ENCODE data around the gene TGFBR3.

The TGFBR3 gene

DNA sequence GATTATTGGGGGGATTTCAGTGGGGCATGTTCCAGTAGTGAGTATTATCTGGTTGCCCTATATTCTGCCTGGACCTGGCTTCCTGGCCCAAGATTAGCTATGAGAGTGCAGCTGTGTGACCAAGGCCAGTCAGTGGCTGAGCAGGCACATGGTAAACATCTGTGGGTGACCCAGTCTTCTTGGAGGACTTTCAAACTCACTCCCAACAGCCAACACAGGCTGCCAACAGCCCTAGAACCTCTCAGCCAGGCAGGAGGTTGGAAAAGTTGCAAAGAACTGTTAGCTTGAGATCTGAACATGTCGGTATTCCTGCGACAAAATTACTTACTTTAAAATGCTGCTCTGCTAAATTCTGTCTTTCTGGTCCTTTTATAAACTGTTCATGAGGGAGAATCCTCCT lies 192.4 kb downstream of the TGFBR3 start:
- H3K4me3 ChIP-seq (ENCODE audit: low read depth, low read length, poor library complexity, severe bottlenecking) = no peak overlapping the region
- H3K27ac ChIP-seq (ENCODE audit: low read depth, low read length, poor library complexity, severe bottlenecking) = no peak overlapping the region
- no peaks in the 10 kb centered on the region for H3K4me1 ChIP-seq (ENCODE audit: insufficient read depth, low read length, severe bottlenecking)
- no peak overlapping the region for H3K4me2 ChIP-seq (ENCODE audit: low read length)
- no peak for TF ChIP-seq EZH2 (IDR thresholded peaks at IDR 0.05; ENCODE audit: borderline replicate concordance, low read length)
- TF ChIP-seq, protein P1, sequence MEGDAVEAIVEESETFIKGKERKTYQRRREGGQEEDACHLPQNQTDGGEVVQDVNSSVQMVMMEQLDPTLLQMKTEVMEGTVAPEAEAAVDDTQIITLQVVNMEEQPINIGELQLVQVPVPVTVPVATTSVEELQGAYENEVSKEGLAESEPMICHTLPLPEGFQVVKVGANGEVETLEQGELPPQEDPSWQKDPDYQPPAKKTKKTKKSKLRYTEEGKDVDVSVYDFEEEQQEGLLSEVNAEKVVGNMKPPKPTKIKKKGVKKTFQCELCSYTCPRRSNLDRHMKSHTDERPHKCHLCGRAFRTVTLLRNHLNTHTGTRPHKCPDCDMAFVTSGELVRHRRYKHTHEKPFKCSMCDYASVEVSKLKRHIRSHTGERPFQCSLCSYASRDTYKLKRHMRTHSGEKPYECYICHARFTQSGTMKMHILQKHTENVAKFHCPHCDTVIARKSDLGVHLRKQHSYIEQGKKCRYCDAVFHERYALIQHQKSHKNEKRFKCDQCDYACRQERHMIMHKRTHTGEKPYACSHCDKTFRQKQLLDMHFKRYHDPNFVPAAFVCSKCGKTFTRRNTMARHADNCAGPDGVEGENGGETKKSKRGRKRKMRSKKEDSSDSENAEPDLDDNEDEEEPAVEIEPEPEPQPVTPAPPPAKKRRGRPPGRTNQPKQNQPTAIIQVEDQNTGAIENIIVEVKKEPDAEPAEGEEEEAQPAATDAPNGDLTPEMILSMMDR (IDR thresholded peaks at IDR 0.05; ENCODE audit: low read length) = no peak
- H3K9ac ChIP-seq (ENCODE audit: low read length) = no peak overlapping the region
- H3K9me3 ChIP-seq (ENCODE audit: low read length) = no peaks in the 10 kb centered on the region
- H2AFZ ChIP-seq (ENCODE audit: low read length) = no peak overlapping the region
- H3K36me3 ChIP-seq (ENCODE audit: insufficient read depth, low read length) = no peaks in the 10 kb centered on the region
- no peaks in the 10 kb centered on the region for H3K27me3 ChIP-seq (ENCODE audit: insufficient read depth, low read length)
- no peaks in the 10 kb centered on the region for H4K20me1 ChIP-seq (ENCODE audit: insufficient read depth, low read length)
- no peaks in the 10 kb centered on the region for H3K79me2 ChIP-seq (ENCODE audit: insufficient read depth, low read length)
- no peaks in the 10 kb centered on the region for H3K9me2 ChIP-seq (ENCODE audit: low read depth, low read length)
- no peaks in the 10 kb centered on the region for H3F3A ChIP-seq (ENCODE audit: insufficient read depth, low read length)

DNA sequence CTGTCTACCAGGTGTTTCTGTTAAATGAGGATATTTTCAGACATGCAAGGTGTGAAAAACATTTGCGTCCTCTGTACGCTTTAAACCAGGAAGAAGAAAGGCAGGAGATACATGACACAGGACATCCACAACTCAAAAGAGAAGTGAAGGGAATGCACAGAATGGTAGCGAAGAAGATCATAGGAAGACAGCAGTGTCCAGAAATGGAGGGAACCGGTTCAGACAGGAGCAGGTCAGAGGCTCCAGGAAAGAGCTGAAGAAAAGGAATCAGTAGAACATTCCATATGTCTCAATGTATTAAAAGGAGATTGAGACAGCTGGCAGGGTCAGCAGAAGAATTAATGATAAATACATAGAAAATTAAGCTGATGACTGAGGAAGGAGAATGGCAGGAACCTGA lies 194.4 kb downstream of the TGFBR3 start:
- Histone ChIP-seq H3K27ac (ENCODE audit: low read depth, low read length, poor library complexity, severe bottlenecking) (no peak overlapping the region), H3K27me3 (ENCODE audit: insufficient read depth, low read length) (no peaks in the 10 kb centered on the region), H3F3A (ENCODE audit: insufficient read depth, low read length) (no peaks in the 10 kb centered on the region), H3K9ac (ENCODE audit: low read length) (no peak overlapping the region), H3K9me2 (ENCODE audit: low read depth, low read length) (no peaks in the 10 kb centered on the region), H3K9me3 (ENCODE audit: low read length) (no peaks in the 10 kb centered on the region), H3K4me3 (ENCODE audit: low read depth, low read length, poor library complexity, severe bottlenecking) (no peak overlapping the region), H2AFZ (ENCODE audit: low read length) (no peak overlapping the region), H3K4me1 (ENCODE audit: insufficient read depth, low read length, severe bottlenecking) (no peaks in the 10 kb centered on the region), H3K4me2 (ENCODE audit: low read length) (no peak overlapping the region), H3K79me2 (ENCODE audit: insufficient read depth, low read length) (no peaks in the 10 kb centered on the region), H4K20me1 (ENCODE audit: insufficient read depth, low read length) (no peaks in the 10 kb centered on the region), H3K36me3 (ENCODE audit: insufficient read depth, low read length) (no peaks in the 10 kb centered on the region)
- no peak for TF ChIP-seq EZH2 (IDR thresholded peaks at IDR 0.05; ENCODE audit: borderline replicate concordance, low read length)
- TF ChIP-seq, protein P1 (IDR thresholded peaks at IDR 0.05; ENCODE audit: low read length) = no peak

DNA sequence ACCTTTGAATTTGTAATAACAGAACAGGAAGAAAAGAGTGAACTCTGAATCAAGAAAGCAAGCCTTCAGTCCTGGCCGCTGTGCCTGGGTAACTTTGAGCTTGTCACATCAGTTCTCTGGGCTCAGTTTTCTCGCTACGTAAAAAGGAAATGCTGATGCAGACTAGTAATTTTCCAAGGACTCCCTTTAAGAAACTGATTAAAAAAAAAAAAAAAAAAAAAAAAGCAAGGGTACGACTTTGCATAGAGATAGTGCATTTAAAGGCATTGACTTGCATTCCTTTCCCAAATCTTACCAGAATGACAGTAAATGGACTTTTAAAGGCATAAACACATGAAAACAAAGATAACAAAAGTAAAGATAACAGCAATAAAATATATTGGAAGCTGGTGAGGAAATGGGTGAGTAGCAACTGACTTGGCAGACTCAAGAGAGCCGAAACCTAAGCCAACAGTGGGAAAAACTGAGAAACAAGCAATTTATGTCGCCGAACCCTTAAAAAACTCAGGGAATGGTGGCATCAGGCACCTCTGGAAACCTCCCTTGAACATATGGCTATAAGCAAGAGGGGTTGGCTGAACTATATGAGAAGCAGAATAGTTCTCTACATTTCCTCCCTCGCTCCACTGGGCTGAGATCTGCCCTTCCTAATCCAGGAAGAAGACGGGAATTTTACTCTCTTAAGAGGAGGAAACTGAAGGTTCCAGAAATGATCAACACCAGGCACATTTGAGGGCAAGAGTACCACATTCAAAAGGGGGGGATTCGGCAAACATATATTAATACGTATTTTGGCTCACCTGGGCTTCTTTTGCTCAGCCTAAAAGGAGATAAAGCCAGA lies 196.1 kb downstream of the TGFBR3 start:
- no peak overlapping the region for H3K27ac ChIP-seq (ENCODE audit: low read depth, low read length, poor library complexity, severe bottlenecking)
- no peak overlapping the region for H3K4me3 ChIP-seq (ENCODE audit: low read depth, low read length, poor library complexity, severe bottlenecking)
- H3K4me2 ChIP-seq (ENCODE audit: low read length) = no peak overlapping the region
- no peaks in the 10 kb centered on the region for H3K4me1 ChIP-seq (ENCODE audit: insufficient read depth, low read length, severe bottlenecking)
- H3K9me3 ChIP-seq (ENCODE audit: low read length) = no peaks in the 10 kb centered on the region
- H3K36me3 ChIP-seq (ENCODE audit: insufficient read depth, low read length) = no peaks in the 10 kb centered on the region
- H3K9ac ChIP-seq (ENCODE audit: low read length) = no peak overlapping the region
- TF ChIP-seq, protein P1 (IDR thresholded peaks at IDR 0.05; ENCODE audit: low read length) = no peak
- TF ChIP-seq EZH2 (IDR thresholded peaks at IDR 0.05; ENCODE audit: borderline replicate concordance, low read length) = no peak
- H2AFZ ChIP-seq (ENCODE audit: low read length) = no peak overlapping the region
- H3K79me2 ChIP-seq (ENCODE audit: insufficient read depth, low read length) = no peaks in the 10 kb centered on the region
- H3K9me2 ChIP-seq (ENCODE audit: low read depth, low read length) = no peaks in the 10 kb centered on the region
- no peaks in the 10 kb centered on the region for H3K27me3 ChIP-seq (ENCODE audit: insufficient read depth, low read length)
- no peaks in the 10 kb centered on the region for H3F3A ChIP-seq (ENCODE audit: insufficient read depth, low read length)
- no peaks in the 10 kb centered on the region for H4K20me1 ChIP-seq (ENCODE audit: insufficient read depth, low read length)
